IMR-90 (cell line): ENCODE data around the gene SSBP3. TPM values are rescaled to one million over a fixed set of nuclear protein-coding genes. Genes with fewer than 3 reads are reported as not detected.
A peak's percentile ranks its signal among the peaks of the same experiment; 100 is the strongest.

Experiments
- ATAC-seq: fragments of 200-7000 bp; cut with Tn5 transposase; 2 replicates; pipeline ENCODE4 v1.9.1; 2020; ENCODE audit warnings: low read depth, mild to moderate bottlenecking, moderate library complexity
- BruUV-seq: library from RNA; stranded (reverse); fragments of 400-500 nt; replicated peaks from 2 replicates; lab custom pipeline; 2021; lab: Mats Ljungman, UMichigan
- CTCF ChIA-PET: fragments of 300-600 bp; formaldehyde crosslinking; extraction: SDS; loops from one replicate; lab custom pipeline; 2021; ENCODE audit warnings: antibody characterized with exemption; lab: Yijun Ruan, JAX
- POLR2A ChIA-PET: fragments of 300-600 bp; sonication (Branson Sonifier 250); formaldehyde crosslinking; loops from one replicate; lab custom pipeline; 2022; ENCODE audit warnings: antibody characterized with exemption; ENCODE audit not compliant: unreplicated experiment; lab: Charles Lee
- DNase-seq: peaks from one replicate; pipeline ENCODE4 v3.0.0; 2013
- H2AFZ ChIP-seq: replicated peaks from 2 replicates; pipeline ENCODE3; 2013; ENCODE audit warnings: low read length, mild to moderate bottlenecking; ENCODE audit not compliant: poor library complexity
- H2AK5ac ChIP-seq: 2 replicates; pipeline ENCODE4 v1.6.1; 2013; ENCODE audit warnings: low read depth, low read length, inconsistent platforms
- H2AK9ac ChIP-seq: replicated peaks from 2 replicates; pipeline ENCODE3; 2013; ENCODE audit warnings: mild to moderate bottlenecking, low read depth, low read length, moderate library complexity; ENCODE audit not compliant: poor library complexity
- H2BK120ac ChIP-seq: 2 replicates; pipeline ENCODE4 v1.6.1; 2013; ENCODE audit warnings: low read depth, low read length, inconsistent platforms
- H2BK15ac ChIP-seq: 3 replicates; pipeline ENCODE4 v1.6.1; 2013; ENCODE audit warnings: low read depth, low read length, inconsistent platforms
- H2BK20ac ChIP-seq: 2 replicates; pipeline ENCODE4 v1.6.1; 2013; ENCODE audit warnings: low read depth, mild to moderate bottlenecking, inconsistent platforms, low read length, moderate library complexity
- H2BK5ac ChIP-seq: 2 replicates; pipeline ENCODE4 v1.6.1; 2013; ENCODE audit warnings: mild to moderate bottlenecking, low read depth, low read length, inconsistent platforms; ENCODE audit not compliant: poor library complexity, severe bottlenecking
- H3K14ac ChIP-seq: replicated peaks from 2 replicates; pipeline ENCODE4 v1.6.1; 2013; ENCODE audit warnings: low read depth, low read length, inconsistent platforms
- H3K18ac ChIP-seq: 2 replicates; pipeline ENCODE4 v1.6.1; 2013; ENCODE audit warnings: low read depth, low read length, control low read depth
- H3K23ac ChIP-seq: 2 replicates; pipeline ENCODE4 v1.6.1; 2013; ENCODE audit warnings: low read depth, low read length, inconsistent platforms
- H3K27ac ChIP-seq: 2 replicates; pipeline ENCODE4 v1.5.1; 2013; ENCODE audit warnings: mild to moderate bottlenecking, control low read depth, low read length; ENCODE audit not compliant: insufficient read depth
- H3K27me3 ChIP-seq: 2 replicates; pipeline ENCODE4 v1.6.1; 2013; ENCODE audit warnings: low read length; ENCODE audit not compliant: control insufficient read depth, insufficient read depth
- H3K36me3 ChIP-seq: 2 replicates; pipeline ENCODE4 v1.6.1; 2013; ENCODE audit warnings: low read length, mixed read lengths; ENCODE audit not compliant: control insufficient read depth, insufficient read depth
- H3K4ac ChIP-seq: 2 replicates; pipeline ENCODE4 v1.6.1; 2013; ENCODE audit warnings: low read depth, low read length, inconsistent platforms
- H3K4me1 ChIP-seq: 2 replicates; pipeline ENCODE4 v1.6.1; 2013; ENCODE audit warnings: low read length, mixed read lengths; ENCODE audit not compliant: control insufficient read depth, insufficient read depth
- H3K4me2 ChIP-seq: 2 replicates; pipeline ENCODE4 v1.6.1; 2013; ENCODE audit warnings: low read depth, mild to moderate bottlenecking, control low read depth, low read length, moderate library complexity
- H3K4me3 ChIP-seq: 2 replicates; pipeline ENCODE4 v1.5.1; 2013; ENCODE audit warnings: low read depth, mild to moderate bottlenecking, control low read depth, low read length, moderate library complexity; ENCODE audit not compliant: insufficient read depth
- H3K56ac ChIP-seq: 2 replicates; pipeline ENCODE4 v1.6.1; 2013; ENCODE audit warnings: low read length, inconsistent platforms; ENCODE audit not compliant: insufficient read depth; ENCODE audit errors: extremely low read depth
- H3K79me1 ChIP-seq, 2 experiments: 2 replicates each; pipeline ENCODE4 v1.6.1; 2013; ENCODE audit warnings: low read length in 2 of 2, inconsistent platforms in 1 of 2, low read depth in 1 of 2
- H3K9ac ChIP-seq: 2 replicates; pipeline ENCODE4 v1.6.1; 2013; ENCODE audit warnings: low read depth, low read length, control low read depth
- H3K9me1 ChIP-seq: 2 replicates; pipeline ENCODE4 v1.6.1; 2013; ENCODE audit warnings: low read length, inconsistent platforms; ENCODE audit not compliant: insufficient read depth
- H3K9me3 ChIP-seq: 2 replicates; pipeline ENCODE4 v1.6.1; 2013; ENCODE audit warnings: low read length; ENCODE audit not compliant: control insufficient read depth, insufficient read depth
- H4K20me1 ChIP-seq: 2 replicates; pipeline ENCODE4 v1.6.1; 2013; ENCODE audit warnings: low read length, inconsistent platforms; ENCODE audit not compliant: insufficient read depth
- H4K5ac ChIP-seq: 2 replicates; pipeline ENCODE4 v1.6.1; 2013; ENCODE audit warnings: mild to moderate bottlenecking, low read depth, low read length, control low read depth
- H4K8ac ChIP-seq, 2 experiments: 2 replicates each; pipeline ENCODE4 v1.6.1; 2013; ENCODE audit warnings: low read depth in 2 of 2, low read length in 2 of 2, control low read depth in 1 of 2, inconsistent platforms in 1 of 2
- H4K91ac ChIP-seq: 2 replicates; pipeline ENCODE4 v1.6.1; 2013; ENCODE audit warnings: low read depth, low read length, inconsistent platforms; ENCODE audit not compliant: insufficient read depth
- BHLHE40 ChIP-seq: fragments of 150-350 bp; IDR thresholded peaks from 2 replicates; pipeline ENCODE4 v1.6.1; 2016; ENCODE audit warnings: mild to moderate bottlenecking, low read depth, low read length
- CHD1 ChIP-seq: IDR thresholded peaks from 2 replicates; pipeline ENCODE4 v1.6.1; 2012; ENCODE audit warnings: low read depth, low read length, improper control_type of control experiment
- MAFK ChIP-seq: IDR thresholded peaks from 2 replicates; pipeline ENCODE4 v1.6.1; 2012; ENCODE audit warnings: low read depth, low read length, improper control_type of control experiment
- MAZ ChIP-seq: IDR thresholded peaks from 2 replicates; pipeline ENCODE4 v1.6.1; 2012; ENCODE audit warnings: low read depth, mild to moderate bottlenecking, low read length, improper control_type of control experiment, moderate library complexity, borderline replicate concordance
- WGBS, 2 experiments: methylation state at CpG; one replicate each; pipeline versions ENCODE4 v1.1.5 to v1.1.7; 2013; ENCODE audit warnings: missing lambda C conversion rate in 2 of 2; ENCODE audit not compliant: insufficient read length in 1 of 2; ENCODE audit errors: extremely low coverage in 2 of 2; 5-methylcytosine and 5-hydroxymethylcytosine counted together
- dilution Hi-C: fragments of 300-500 bp; cut with HindIII; formaldehyde crosslinking; loops from one replicate; pipeline ENCODE4 v1.14.3; 2018; ENCODE audit warnings: low sequenced_read_pairs; ENCODE audit not compliant: unreplicated experiment
- in situ Hi-C: fragments of 300-500 bp; cut with MboI; formaldehyde crosslinking; loops from 3 replicates; pipeline ENCODE4 v1.14.3; 2019; ENCODE audit warnings: low sequenced_read_pairs, inconsistent platforms, mixed read lengths
- intact Hi-C: fragments of 100-400 bp; cut with micrococcal nuclease; formaldehyde crosslinking; loops from 2 replicates; pipeline ENCODE4 v1.10.0; 2022
- polyA plus RNA-seq, 3 experiments: library from polyadenylated mRNA; depleted of rRNA; stranded (reverse); fragments of >200 nt; gene quantifications; 2 replicates each; pipeline ENCODE4 v1.2.3, GENCODE V29; 2012; ENCODE audit warnings: low replicate concordance in 1 of 3
- total RNA-seq: library from RNA; depleted of rRNA; stranded (reverse); fragments of >200 nt; gene quantifications from 2 replicates; pipeline ENCODE4 v1.2.3, GENCODE V29; 2012
- TF ChIP-seq, protein P1 (sequence below): fragments of 150-350 bp; IDR thresholded peaks from 2 replicates; pipeline ENCODE4 v1.6.1; 2016; ENCODE audit warnings: low read depth, mild to moderate bottlenecking, low read length, moderate library complexity, borderline replicate concordance

Gene SSBP3
- total and polyA plus RNA-seq, 2 of the 4 experiments (the other 2 are of a cell fraction) = 10.9 to 39.6 TPM

DNA sequence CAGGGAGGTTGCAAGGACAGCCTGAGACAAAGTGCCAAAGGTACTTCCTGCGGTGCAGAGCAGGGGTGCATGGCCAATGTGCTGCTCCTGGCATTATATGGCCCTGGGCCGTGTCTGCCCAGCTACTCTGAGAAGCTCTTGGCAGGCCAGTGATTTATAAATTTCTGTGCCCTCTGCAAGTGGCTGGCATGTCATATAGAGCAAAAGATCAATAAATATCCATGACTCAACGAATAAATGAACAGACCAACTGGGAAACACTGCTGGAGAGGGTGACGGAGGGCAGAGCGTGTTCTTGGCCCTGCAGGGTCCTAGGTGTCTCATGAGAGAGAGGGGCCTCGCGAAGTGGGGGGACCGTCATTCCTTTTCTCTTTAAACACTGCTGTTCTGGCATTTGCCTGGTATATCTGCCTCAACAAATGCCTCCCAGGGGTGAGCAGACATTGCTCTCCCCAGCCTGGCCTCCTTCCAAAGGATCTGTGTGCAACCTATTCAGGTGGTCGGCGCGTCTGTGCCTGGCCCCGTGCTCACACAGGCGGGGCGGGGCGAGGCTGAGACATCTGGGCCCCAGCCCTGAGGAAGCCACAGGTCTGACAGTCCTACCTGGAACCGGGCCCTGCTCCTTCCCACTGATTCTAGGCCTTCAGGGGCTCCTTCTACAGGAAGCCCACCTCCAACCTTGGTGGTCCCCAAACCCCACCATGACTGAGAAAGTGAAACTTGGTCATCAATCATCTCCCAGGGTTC, 123.9 kb downstream of the SSBP3 start (continued):
- no peak for TF ChIP-seq MAZ

DNA sequence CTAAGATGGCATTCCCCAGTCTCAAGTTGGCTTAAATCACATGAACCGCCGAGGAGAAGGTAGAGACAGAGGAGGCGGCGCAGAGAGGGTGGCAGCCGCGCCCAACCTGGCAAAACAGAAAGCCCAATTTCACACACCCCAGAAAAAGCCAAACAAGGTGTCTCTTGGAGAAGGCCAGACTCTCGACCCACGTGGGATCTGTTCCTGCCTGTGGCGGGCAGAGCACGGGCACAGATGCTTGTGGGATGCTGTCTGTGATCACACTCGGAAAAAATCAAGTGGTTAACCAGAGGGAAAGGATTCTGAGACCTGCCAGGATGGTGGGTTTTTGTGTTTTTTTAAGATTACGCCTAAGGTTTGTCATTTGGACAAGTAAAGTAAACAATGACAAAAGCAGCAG, 125.5 kb downstream of the SSBP3 start:
- H3K79me1 ChIP-seq = peaks cover 37 to 71% of the 10 kb centered on the region in 2 experiments
- no CpG with 5 or more reads among the region's 12 CpGs for WGBS, 2 experiments
- ATAC-seq (no peak), DNase-seq (peak; percentile 51)
- TF ChIP-seq MAFK (no peak), BHLHE40 (peak; percentile 59; the same call in 1 of the 2 replicates), CHD1 (no peak)
- TF ChIP-seq, protein P1, sequence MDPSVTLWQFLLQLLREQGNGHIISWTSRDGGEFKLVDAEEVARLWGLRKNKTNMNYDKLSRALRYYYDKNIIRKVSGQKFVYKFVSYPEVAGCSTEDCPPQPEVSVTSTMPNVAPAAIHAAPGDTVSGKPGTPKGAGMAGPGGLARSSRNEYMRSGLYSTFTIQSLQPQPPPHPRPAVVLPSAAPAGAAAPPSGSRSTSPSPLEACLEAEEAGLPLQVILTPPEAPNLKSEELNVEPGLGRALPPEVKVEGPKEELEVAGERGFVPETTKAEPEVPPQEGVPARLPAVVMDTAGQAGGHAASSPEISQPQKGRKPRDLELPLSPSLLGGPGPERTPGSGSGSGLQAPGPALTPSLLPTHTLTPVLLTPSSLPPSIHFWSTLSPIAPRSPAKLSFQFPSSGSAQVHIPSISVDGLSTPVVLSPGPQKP = no peak
- no TSS peak for BruUV-seq
- no peak overlapping the region for H2AFZ ChIP-seq
- H3K9ac ChIP-seq = no peak overlapping the region
- peak overlapping the region; percentile 45; the same call in 1 of the 2 replicates for H2AK5ac ChIP-seq
- peak overlapping the region; percentile 23 for H3K4ac ChIP-seq
- no peaks in the 10 kb centered on the region for H3K9me3 ChIP-seq
- no peak overlapping the region for H3K23ac ChIP-seq
- intact Hi-C loops = no loop called here
- ChIA-PET CTCF (no interaction called here), POLR2A (no interaction called here)
- H2AK9ac ChIP-seq = no peak overlapping the region
- H3K27ac ChIP-seq = peak overlapping the region; percentile 11; the same call in 1 of the 2 replicates
- peak overlapping the region; percentile 99; the same call in 1 of the 2 replicates for H4K91ac ChIP-seq
- peaks cover 43% of the 10 kb centered on the region for H3K9me1 ChIP-seq
- 0 out of 3 replicates have a peak overlapping the region, but pooled peaks have one; percentile 89 for H2BK15ac ChIP-seq
- peaks cover 19% of the 10 kb centered on the region for H3K36me3 ChIP-seq
- H4K5ac ChIP-seq = no peak overlapping the region; the same call in 1 of the 2 replicates
- H3K4me1 ChIP-seq = peaks cover 40% of the 10 kb centered on the region
- H3K27me3 ChIP-seq = no peaks in the 10 kb centered on the region
- H2BK5ac ChIP-seq = no peak overlapping the region
- no peak overlapping the region for H3K18ac ChIP-seq
- in situ Hi-C loops = no loop called here
- peak overlapping the region in 1 of 2 experiments; percentile 16; a peak in 1 of 4 replicates for H4K8ac ChIP-seq
- H3K56ac ChIP-seq = no peak overlapping the region
- dilution Hi-C loops = no loop called here
- peaks cover 12% of the 10 kb centered on the region for H4K20me1 ChIP-seq
- H2BK120ac ChIP-seq = peak overlapping the region; percentile 31; the same call in 1 of the 2 replicates
- 0 out of 2 replicates have a peak overlapping the region, but pooled peaks have one; percentile 18 for H3K14ac ChIP-seq
- H3K4me2 ChIP-seq = no peak overlapping the region
- 0 out of 2 replicates have a peak overlapping the region, but pooled peaks have one; percentile 81 for H2BK20ac ChIP-seq
- H3K4me3 ChIP-seq = no peak overlapping the region
